DMS114 treated with DMSO at 0.1 percent for 48 hours (cell line): ENCODE measurements around the gene FBLN2.

Source experiments
- DNase-seq: peaks from one replicate; lab custom pipeline; 2025; ENCODE audit not compliant: unreplicated experiment; lab: John Stamatoyannopoulos, UW

FBLN2 gene

GRCh38 chr3:13579063-13579462, 30.1 kb downstream of the FBLN2 start:
- no peak for DNase-seq

GRCh38 chr3:13580256-13581023, 31.5 kb downstream of the FBLN2 start:
- DNase-seq, result no peak

- no peak for DNase-seq
Observed at GRCh38 chr3:13581485-13582365, 32.8 kb downstream of the FBLN2 start.

GRCh38 chr3:13582366-13583250, 33.7 kb downstream of the FBLN2 start:
- DNase-seq, result no peak

GRCh38 chr3:13583251-13584180, 34.6 kb downstream of the FBLN2 start:
- no peak for DNase-seq

GRCh38 chr3:13584427-13584891, 35.5 kb downstream of the FBLN2 start:
- no peak for DNase-seq

- DNase-seq, result no peak
Observed at GRCh38 chr3:13584901-13585300, 36.0 kb downstream of the FBLN2 start.

GRCh38 chr3:13587442-13587841, 38.5 kb downstream of the FBLN2 start:
- no peak for DNase-seq

GRCh38 chr3:13588221-13588701, 39.3 kb downstream of the FBLN2 start:
- no peak for DNase-seq

- DNase-seq, result no peak
Observed at GRCh38 chr3:13588993-13589392, 40.1 kb downstream of the FBLN2 start.

- DNase-seq, result no peak
Observed at GRCh38 chr3:13590841-13591520, 42.1 kb downstream of the FBLN2 start.

GRCh38 chr3:13593615-13594014, 44.7 kb downstream of the FBLN2 start:
- DNase-seq, result no peak

- no peak for DNase-seq
Observed at GRCh38 chr3:13594146-13594545, 45.2 kb downstream of the FBLN2 start.

- DNase-seq, result no peak
Observed at GRCh38 chr3:13594991-13595421, 46.1 kb downstream of the FBLN2 start.

GRCh38 chr3:13595485-13595884, 46.6 kb downstream of the FBLN2 start:
- no peak for DNase-seq

GRCh38 chr3:13596426-13597205, 47.7 kb downstream of the FBLN2 start:
- DNase-seq, result no peak

- DNase-seq, result no peak
Observed at GRCh38 chr3:13597661-13598060, 48.7 kb downstream of the FBLN2 start.

- DNase-seq, result no peak
Observed at GRCh38 chr3:13598201-13598600, 49.3 kb downstream of the FBLN2 start.
